Ishikawa (cell line): Measurements from ENCODE around the gene AKR1B15.

Source experiments
- CEBPB ChIP-seq: IDR thresholded peaks from 2 replicates; pipeline ENCODE4 v1.6.1; 2012
- CREB1 ChIP-seq: IDR thresholded peaks from 2 replicates; pipeline ENCODE4 v1.6.1; 2012; ENCODE audit warnings: low read depth
- EGR1 ChIP-seq: IDR thresholded peaks from 2 replicates; pipeline ENCODE4 v1.6.1; 2012
- EP300 ChIP-seq: IDR thresholded peaks from 2 replicates; pipeline ENCODE4 v1.6.1; 2012; ENCODE audit warnings: borderline replicate concordance
- FOXM1 ChIP-seq: IDR thresholded peaks from 2 replicates; pipeline ENCODE4 v1.6.1; 2012; ENCODE audit warnings: low read depth, borderline replicate concordance
- MAX ChIP-seq: IDR thresholded peaks from 2 replicates; pipeline ENCODE4 v1.6.1; 2012
- NFIC ChIP-seq: IDR thresholded peaks from 2 replicates; pipeline ENCODE4 v1.6.1; 2012
- RAD21 ChIP-seq: IDR thresholded peaks from 2 replicates; pipeline ENCODE4 v1.6.1; 2012; ENCODE audit warnings: low read depth
- REST ChIP-seq: IDR thresholded peaks from 2 replicates; pipeline ENCODE4 v1.6.1; 2012; ENCODE audit warnings: low read depth, mild to moderate bottlenecking
- TAF1 ChIP-seq: IDR thresholded peaks from 2 replicates; pipeline ENCODE4 v1.6.1; 2012; ENCODE audit warnings: low read depth, mild to moderate bottlenecking
- TCF12 ChIP-seq: IDR thresholded peaks from 2 replicates; pipeline ENCODE4 v1.6.1; 2012; ENCODE audit warnings: low read depth
- TEAD4 ChIP-seq: IDR thresholded peaks from 2 replicates; pipeline ENCODE4 v1.6.1; 2012
- YY1 ChIP-seq: IDR thresholded peaks from 2 replicates; pipeline ENCODE4 v1.6.1; 2012; ENCODE audit warnings: low read depth
- ZBTB7A ChIP-seq: IDR thresholded peaks from 2 replicates; pipeline ENCODE4 v1.6.1; 2012; ENCODE audit warnings: low read depth
- TF ChIP-seq, protein P1 (sequence below): IDR thresholded peaks from 2 replicates; pipeline ENCODE4 v1.6.1; 2012

AKR1B15 gene

DNA sequence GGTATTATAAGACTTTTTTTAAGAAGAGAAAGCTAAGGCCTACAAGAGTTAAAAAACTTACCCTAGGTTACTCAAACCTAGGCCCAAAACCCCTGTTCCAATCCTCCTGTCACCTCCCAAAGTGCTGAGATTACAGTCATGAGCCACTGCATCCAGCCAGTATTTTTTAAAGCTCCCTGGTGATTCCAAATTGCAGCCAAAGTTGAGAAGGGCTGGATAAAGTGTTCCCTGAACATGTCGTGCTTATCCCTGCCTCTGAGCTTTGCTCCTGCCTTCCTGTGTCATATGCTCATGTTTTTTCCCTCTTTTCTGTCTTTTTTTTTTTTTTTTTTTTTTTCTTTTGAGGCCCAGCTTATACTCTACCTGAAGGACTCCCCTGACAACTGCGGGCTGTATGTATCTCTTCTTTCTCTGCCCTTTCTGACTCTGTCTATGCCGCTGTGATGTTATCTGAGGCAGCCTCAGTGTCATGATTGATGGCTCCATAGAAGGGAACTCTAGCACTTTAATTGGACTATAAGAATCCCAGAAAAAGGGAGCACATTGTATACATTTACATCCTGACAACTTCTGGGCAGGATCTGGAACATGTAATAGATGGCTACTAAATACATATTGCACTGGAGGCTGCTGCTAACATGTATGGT is 13.5 kb upstream of the AKR1B15 start:
- TF ChIP-seq TCF12, result no peak
- no peak for TF ChIP-seq EP300
- TF ChIP-seq NFIC, result no peak
- no peak for TF ChIP-seq EGR1
- no peak for TF ChIP-seq TEAD4
- TF ChIP-seq YY1, result no peak
- no peak for TF ChIP-seq CEBPB
- no peak for TF ChIP-seq REST
- no peak for TF ChIP-seq ZBTB7A
- TF ChIP-seq RAD21, result no peak
- no peak for TF ChIP-seq TAF1
- TF ChIP-seq, protein P1, sequence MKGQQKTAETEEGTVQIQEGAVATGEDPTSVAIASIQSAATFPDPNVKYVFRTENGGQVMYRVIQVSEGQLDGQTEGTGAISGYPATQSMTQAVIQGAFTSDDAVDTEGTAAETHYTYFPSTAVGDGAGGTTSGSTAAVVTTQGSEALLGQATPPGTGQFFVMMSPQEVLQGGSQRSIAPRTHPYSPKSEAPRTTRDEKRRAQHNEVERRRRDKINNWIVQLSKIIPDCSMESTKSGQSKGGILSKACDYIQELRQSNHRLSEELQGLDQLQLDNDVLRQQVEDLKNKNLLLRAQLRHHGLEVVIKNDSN, result no peak
- TF ChIP-seq MAX, result no peak
- TF ChIP-seq FOXM1, result no peak
- TF ChIP-seq CREB1, result no peak

GRCh38 chr7:134535919-134536299 is 13.0 kb upstream of the AKR1B15 start:
- TF ChIP-seq TCF12 (no peak), EP300 (no peak), ZBTB7A (no peak), CREB1 (no peak), FOXM1 (no peak), TAF1 (no peak), YY1 (no peak), CEBPB (no peak)
- TF ChIP-seq, protein P1, result no peak

DNA sequence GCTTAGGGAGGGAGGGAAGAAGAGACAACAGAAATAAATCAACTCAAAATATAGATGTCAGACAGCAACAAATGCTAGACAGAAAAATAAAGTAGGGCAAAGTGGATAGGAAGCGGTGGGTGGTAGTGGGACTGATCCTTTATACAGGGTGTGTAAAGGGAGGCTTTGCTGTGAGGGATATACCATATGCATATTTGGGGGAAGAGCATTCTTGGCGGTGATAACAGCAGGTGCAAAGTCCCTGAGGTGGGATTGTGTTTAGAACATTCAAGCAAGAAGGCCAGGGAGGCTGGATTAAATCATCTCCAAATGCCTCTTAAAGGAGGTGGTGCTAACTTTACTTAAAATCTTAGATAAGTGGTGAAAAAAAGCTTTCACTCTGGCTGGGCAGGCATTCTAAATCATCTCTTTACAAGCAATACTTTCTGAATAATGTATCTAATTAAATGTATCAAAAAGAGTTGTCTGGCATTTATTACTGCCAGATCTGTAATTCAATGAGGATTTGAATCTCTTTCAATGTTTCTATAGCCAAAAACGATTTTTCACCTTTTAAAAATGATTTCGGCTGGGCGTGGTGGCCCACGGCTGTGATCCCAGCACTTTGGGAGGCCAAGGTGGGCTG is 9.4 kb upstream of the AKR1B15 start:
- TF ChIP-seq TCF12, result no peak
- TF ChIP-seq EP300, result no peak
- TF ChIP-seq YY1, result no peak
- no peak for TF ChIP-seq TAF1
- no peak for TF ChIP-seq MAX
- TF ChIP-seq CREB1, result no peak
- no peak for TF ChIP-seq TEAD4
- TF ChIP-seq REST, result no peak
- TF ChIP-seq, protein P1, result no peak
- no peak for TF ChIP-seq NFIC
- no peak for TF ChIP-seq CEBPB
- no peak for TF ChIP-seq FOXM1
- TF ChIP-seq RAD21, result no peak
- no peak for TF ChIP-seq EGR1
- no peak for TF ChIP-seq ZBTB7A

GRCh38 chr7:134542195-134542771 is 6.6 kb upstream of the AKR1B15 start:
- TF ChIP-seq EGR1, result no peak
- no peak for TF ChIP-seq TAF1
- TF ChIP-seq CEBPB, result no peak
- TF ChIP-seq EP300, result no peak
- no peak for TF ChIP-seq TEAD4
- TF ChIP-seq REST, result no peak
- TF ChIP-seq, protein P1, result no peak
- TF ChIP-seq CREB1, result no peak
- no peak for TF ChIP-seq TCF12
- TF ChIP-seq FOXM1, result no peak
- TF ChIP-seq MAX, result no peak
- no peak for TF ChIP-seq RAD21
- no peak for TF ChIP-seq NFIC
- TF ChIP-seq ZBTB7A, result no peak
- no peak for TF ChIP-seq YY1
